ENCODE data around the gene TENM3.
A peak's percentile ranks its signal among the peaks of the same experiment; 100 is the strongest.

TENM3 gene

GRCh38 chr4:182699795-182700194 is 456.6 kb downstream of the TENM3 start:
- no peak for DNase-seq

DNA sequence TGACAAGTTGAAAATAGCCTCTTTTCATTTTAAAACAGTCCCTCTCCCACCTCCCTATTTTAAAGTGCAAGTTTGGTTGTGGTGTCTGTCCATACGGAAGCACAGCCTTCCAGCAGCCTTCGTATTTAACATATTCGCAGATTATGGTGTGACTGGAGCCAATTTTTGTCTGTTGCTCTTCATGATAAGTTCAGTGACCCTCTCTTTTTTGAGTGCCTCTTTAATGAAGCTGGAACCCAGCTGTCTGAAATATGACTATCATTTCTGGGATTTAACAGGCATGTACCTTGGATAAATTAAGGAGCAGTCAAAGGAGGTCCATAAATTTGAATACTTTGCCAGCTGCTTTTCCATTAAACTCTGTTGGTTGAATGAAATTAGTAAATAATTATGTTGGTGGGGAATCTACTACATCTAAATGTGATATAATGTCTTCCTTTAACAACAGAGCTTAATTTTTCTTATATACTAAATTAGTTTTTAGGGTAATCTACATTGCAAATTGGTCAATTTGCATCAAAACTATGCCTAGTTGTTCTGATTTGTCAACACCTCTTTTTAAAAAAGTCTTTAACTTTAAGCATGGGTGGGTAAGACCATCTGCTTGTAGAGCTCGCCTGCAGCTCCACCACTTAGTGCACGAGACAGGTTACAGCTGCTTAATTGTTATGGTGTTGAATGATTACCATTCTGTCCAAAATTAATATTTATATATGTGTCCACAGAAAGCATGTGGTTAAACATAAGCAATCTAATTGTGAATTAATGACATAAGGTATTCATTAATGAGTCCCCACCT is 457.4 kb downstream of the TENM3 start:
- DNase-seq = no peak

- no peak for DNase-seq
Measured at GRCh38 chr4:182704077-182704476, 460.9 kb downstream of the TENM3 start.

GRCh38 chr4:182704948-182705347 is 461.7 kb downstream of the TENM3 start:
- DNase-seq = no peak

GRCh38 chr4:182705389-182705788 is 462.2 kb downstream of the TENM3 start:
- no peak for DNase-seq

- peak; percentile 39 for DNase-seq
Measured at GRCh38 chr4:182711211-182711610, 468.0 kb downstream of the TENM3 start.

GRCh38 chr4:182715548-182715947 is 472.3 kb downstream of the TENM3 start:
- no peak for DNase-seq

DNA sequence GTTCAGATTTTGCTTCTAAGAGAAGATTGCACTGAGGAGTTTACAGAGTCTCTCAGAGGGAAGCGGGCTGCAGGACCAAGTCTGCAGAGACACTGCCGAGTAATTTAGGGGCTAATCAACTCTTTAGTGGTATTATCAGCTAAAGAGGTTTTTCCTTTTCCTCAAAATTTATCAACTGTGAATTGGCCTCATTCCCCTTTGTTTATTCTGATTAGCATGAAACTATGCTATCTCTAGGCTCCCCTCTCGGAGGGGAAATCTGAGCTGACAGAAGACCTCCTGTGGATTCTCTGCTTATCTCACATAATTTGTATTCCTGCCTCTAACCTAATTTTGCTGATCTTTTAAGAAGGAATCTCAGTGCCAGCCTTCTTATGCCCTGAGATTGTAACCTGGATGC is 473.0 kb downstream of the TENM3 start:
- DNase-seq = no peak

- no peak for DNase-seq
Measured at GRCh38 chr4:182717788-182718583, 474.8 kb downstream of the TENM3 start.

DNA sequence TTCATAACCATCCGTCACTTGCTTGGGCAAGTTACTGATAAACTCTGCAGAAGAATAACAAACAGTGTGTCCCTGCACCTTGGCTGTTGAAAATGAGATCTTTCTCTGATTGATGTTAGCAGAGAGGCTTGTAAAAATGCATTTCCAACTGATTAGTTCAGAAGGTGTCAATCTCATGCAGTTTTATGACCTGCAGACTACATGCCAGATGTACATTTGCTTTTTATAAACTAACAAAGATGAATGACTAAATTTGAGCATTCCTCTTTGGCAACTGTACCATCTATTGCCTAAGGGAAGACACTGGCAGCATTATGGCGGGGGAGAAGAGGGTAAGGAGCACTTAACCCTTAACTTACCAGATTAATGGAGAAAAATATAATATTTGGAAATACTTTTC is 481.2 kb downstream of the TENM3 start:
- no peak for DNase-seq

- no peak for DNase-seq
Measured at GRCh38 chr4:182729516-182729915, 486.3 kb downstream of the TENM3 start.

DNA sequence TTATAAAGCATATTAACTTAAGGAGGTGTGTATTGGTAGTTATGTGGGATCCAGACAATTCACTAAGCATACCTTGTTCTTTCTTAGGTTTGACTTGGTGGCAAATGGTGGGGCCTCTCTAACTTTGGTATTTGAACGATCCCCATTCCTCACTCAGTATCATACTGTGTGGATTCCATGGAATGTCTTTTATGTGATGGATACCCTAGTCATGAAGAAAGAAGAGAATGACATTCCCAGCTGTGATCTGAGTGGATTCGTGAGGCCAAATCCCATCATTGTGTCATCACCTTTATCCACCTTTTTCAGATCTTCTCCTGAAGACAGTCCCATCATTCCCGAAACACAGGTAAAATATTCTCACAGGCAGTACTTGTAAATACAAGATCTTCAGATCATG is 487.6 kb downstream of the TENM3 start:
- DNase-seq = no peak

DNA sequence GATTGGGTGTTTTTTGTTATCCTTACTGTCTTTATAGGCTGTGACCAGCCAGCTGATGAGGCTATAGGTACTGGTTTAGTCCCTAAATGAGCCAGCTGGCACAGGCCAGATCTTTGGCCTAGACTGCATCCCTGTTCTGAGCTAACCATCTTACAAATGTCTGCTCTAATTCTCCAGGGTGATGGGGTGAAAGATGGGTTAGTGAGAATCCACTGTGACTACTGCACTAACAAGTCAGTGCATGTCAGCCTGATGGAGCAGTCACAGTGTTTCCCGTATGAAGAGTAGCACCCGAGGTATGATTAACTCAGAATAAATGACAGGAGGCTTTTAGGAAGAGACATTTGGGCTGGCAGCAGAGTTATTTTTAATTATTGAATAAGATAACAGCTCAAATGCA is 493.0 kb downstream of the TENM3 start:
- DNase-seq = no peak

DNA sequence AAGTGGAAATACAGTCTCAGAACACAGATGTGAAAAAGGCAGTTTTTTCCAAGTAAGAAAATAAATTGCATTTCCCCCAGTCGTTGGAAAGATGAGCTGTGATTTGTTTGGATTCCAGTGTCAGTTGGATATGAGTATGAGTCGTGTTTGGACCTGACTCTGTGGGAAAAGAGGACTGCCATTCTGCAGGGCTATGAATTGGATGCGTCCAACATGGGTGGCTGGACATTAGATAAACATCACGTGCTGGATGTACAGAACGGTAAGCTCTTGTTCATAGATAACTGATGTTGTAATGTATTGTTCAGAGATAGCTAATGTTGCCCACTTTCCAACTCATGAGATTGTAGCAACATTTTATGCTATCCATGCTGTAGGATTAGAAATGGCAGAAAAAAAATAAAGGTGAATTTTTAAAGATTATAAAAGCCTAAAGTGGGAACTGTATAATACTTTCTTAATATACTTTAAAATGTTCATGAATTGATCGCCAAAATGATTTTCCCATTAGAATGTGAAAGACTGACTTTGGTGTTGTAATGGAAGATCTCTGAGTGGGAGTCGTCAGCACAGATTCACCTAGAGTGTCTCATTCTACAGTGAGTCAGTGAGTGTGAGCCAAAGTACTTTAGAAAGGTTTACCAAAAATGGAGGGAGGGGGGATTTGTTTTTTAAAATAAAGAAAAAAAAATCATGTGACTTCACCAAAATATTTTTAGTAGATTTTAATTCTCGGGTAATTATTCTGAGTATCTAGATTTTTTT is 495.3 kb downstream of the TENM3 start:
- DNase-seq = peak; percentile 54

GRCh38 chr4:182740256-182740655 is 497.1 kb downstream of the TENM3 start:
- DNase-seq = no peak

GRCh38 chr4:182741054-182741453 is 497.9 kb downstream of the TENM3 start:
- DNase-seq = no peak

DNA sequence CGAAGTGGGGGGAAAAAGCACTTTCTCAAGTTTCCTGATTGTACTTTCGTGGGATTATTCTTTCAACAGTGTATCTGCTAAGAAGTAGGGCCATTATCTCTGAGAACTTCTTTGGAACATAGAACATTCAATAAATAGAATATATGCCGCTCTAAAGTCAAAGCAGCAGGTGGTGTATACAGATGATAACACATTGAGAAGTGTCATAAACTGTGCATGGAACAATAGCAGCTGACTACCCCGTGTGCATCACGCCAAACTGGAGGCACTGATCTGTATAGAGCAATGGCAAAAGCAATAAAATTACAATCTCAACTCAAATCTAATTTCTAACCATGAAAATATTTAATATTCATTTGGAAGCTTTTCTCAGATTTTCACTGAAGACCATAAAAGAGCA is 498.7 kb downstream of the TENM3 start:
- no peak for DNase-seq

GRCh38 chr4:182743815-182744214 is 500.6 kb downstream of the TENM3 start:
- no peak for DNase-seq

GRCh38 chr4:182745237-182745636 is 502.0 kb downstream of the TENM3 start:
- no peak for DNase-seq

DNA sequence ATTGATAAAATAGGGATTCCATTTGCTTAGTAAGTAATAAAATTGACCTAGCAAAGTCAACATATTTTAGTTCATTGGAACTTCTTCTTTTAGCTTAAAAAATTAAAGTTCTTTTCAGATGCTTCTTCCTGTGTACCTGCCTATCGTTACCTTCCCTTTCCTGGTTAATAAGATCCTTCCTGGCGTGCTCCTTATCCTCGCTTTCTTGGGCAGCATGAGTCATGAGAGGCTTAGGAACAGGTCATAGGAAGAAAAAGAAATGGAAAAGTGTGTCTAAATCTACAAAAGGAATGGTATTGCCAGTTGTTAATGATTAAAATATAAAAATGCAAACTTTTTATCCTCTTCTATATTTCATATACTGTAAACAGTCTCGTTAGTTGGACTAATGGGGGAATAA is 503.7 kb downstream of the TENM3 start:
- no peak for DNase-seq

DNA sequence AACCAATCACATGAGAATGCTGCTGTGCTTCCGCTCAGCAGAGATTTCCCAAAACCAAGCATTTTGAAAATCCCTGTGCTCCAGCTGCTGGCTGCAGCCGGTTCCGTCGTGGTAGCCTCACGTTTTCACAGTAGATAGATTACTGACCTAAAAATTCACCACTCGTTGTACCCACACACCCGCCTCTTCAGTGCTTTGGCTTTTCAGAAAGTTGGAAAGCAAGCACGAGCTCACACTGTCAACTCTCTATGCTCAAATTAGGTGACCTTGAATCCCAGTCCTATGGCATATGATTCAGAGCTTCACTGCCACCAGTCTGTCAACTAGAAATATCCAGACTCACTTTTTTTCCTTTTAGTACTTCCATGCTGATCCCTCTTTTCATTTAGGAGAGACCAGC is 505.1 kb downstream of the TENM3 start:
- no peak for DNase-seq

DNA sequence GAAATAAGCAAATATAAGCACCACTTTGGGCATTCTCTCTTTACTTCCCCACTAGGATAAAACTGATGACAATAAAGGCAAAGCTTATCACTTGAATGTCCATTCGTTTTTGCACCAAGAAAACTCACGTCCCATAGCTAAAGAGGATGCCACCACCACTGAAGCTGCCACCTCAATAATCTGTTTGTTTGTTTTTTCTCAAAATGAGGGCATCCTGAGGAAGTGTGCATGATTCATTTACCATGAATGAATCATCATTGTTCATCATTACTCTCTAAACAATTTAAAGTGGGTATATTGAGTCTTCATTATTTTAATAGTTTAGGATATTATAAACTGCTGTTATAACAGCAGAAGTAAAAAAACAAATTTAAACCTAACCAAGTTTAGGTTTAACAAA is 505.7 kb downstream of the TENM3 start:
- no peak for DNase-seq

GRCh38 chr4:182749667-182750167 is 506.5 kb downstream of the TENM3 start:
- DNase-seq = no peak
